Measurements from ENCODE around the gene OR2T2. TPM values are rescaled to one million over a fixed set of nuclear protein-coding genes. Genes with fewer than 3 reads are reported as not detected.
"Not testable (repeated sequence)": the region's sequence is repeated elsewhere in the genome, so short reads cannot be mapped to it uniquely, and the experiment has no call there.

OR2T2 gene
- total and polyA plus RNA-seq, 9 of the 15 experiments (the other 6 are each of a cell fraction or from before 2014, with no cell fraction given): not detected

- DNase-seq (ENCODE audit: extremely low read depth in 1 of 4, low spot score in 3 of 4); in situ Hi-C loops (cut with MboI); H3K9me1 ChIP-seq (ENCODE audit: control insufficient read depth, insufficient read depth, low read length); H3K27me3 ChIP-seq (ENCODE audit: control insufficient read depth in 2 of 2, insufficient read depth in 2 of 2, low read length in 2 of 2); H4K20me1 ChIP-seq (replicated peaks; ENCODE audit: control insufficient read depth, insufficient read depth, low read length); FAIRE-seq; BruUV-seq (replicated peaks); H3K4me2 ChIP-seq (ENCODE audit: insufficient read depth, low read length); H3K79me2 ChIP-seq (ENCODE audit: control insufficient read depth, insufficient read depth, low read length); H3K4me1 ChIP-seq (replicated peaks in 1 of 2; ENCODE audit: control insufficient read depth in 2 of 2, insufficient read depth in 2 of 2, low read length in 2 of 2); H3K27ac ChIP-seq (ENCODE audit: extremely low read depth, low read depth, low read length); H3K4me3 ChIP-seq; H3K9ac ChIP-seq (ENCODE audit: insufficient read depth in 1 of 2, low read depth in 2 of 2, low read length in 2 of 2); H3K36me3 ChIP-seq (ENCODE audit: control insufficient read depth, insufficient read depth, low read length); intact Hi-C loops (cut with micrococcal nuclease); CTCF ChIA-PET (ENCODE audit: low intra/inter-chr PET ratio); H3K9me3 ChIP-seq (replicated peaks; ENCODE audit: control insufficient read depth, insufficient read depth, low read depth, low read length); ATAC-seq; H2AFZ ChIP-seq (ENCODE audit: low read depth, low read length); POLR2A ChIA-PET: not testable (repeated sequence)
- 0% methylated on average over 3 of the region's 3 CpGs for WGBS (ENCODE audit: insufficient coverage, low coverage, missing lambda C conversion rate)
Observed at GRCh38 chr1:248428192-248428533, 17.3 kb upstream of the OR2T2 start.

DNA sequence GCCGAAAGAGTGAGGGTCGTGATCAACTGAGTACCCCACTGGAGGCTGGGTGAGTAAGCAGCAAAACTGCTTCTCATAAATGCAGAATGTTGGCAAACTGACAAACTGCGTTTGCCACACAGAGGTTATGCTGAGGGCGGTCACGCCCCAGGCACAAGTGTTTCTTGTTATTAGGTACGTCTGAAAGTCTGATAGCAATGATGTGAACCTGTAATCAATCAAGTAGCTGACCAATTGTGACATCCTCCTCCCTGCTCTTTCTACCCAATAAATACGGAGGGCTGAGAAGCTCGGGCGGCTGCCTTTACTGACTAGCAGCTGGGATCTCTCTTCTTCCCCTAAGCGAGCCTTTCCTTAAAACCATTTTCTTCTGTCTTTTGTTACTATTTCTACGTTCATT, 13.8 kb upstream of the OR2T2 start:
- POLR2A ChIA-PET; H2AFZ ChIP-seq (ENCODE audit: low read depth, low read length); H3K79me2 ChIP-seq (ENCODE audit: control insufficient read depth, insufficient read depth, low read length); H3K4me1 ChIP-seq (replicated peaks in 1 of 2; ENCODE audit: control insufficient read depth in 2 of 2, insufficient read depth in 2 of 2, low read length in 2 of 2); H3K27ac ChIP-seq (ENCODE audit: extremely low read depth, low read depth, low read length); H3K9me3 ChIP-seq (replicated peaks; ENCODE audit: control insufficient read depth, insufficient read depth, low read depth, low read length); H3K27me3 ChIP-seq (ENCODE audit: control insufficient read depth in 2 of 2, insufficient read depth in 2 of 2, low read length in 2 of 2); DNase-seq (ENCODE audit: extremely low read depth in 1 of 4, low spot score in 3 of 4); ATAC-seq; H3K4me3 ChIP-seq; H3K4me2 ChIP-seq (ENCODE audit: insufficient read depth, low read length); BruUV-seq (replicated peaks); FAIRE-seq; H4K20me1 ChIP-seq (replicated peaks; ENCODE audit: control insufficient read depth, insufficient read depth, low read length); CTCF ChIA-PET (ENCODE audit: low intra/inter-chr PET ratio); H3K9me1 ChIP-seq (ENCODE audit: control insufficient read depth, insufficient read depth, low read length); H3K36me3 ChIP-seq (ENCODE audit: control insufficient read depth, insufficient read depth, low read length); in situ Hi-C loops (cut with MboI); intact Hi-C loops (cut with micrococcal nuclease); H3K9ac ChIP-seq (ENCODE audit: insufficient read depth in 1 of 2, low read depth in 2 of 2, low read length in 2 of 2): not testable (repeated sequence)
- 1% methylated on average over 10 of the region's 11 CpGs for WGBS (ENCODE audit: insufficient coverage, low coverage, missing lambda C conversion rate)

GRCh38 chr1:248432201-248432600, 13.2 kb upstream of the OR2T2 start:
- in situ Hi-C loops (cut with MboI); H3K9me1 ChIP-seq (ENCODE audit: control insufficient read depth, insufficient read depth, low read length); BruUV-seq (replicated peaks); H3K79me2 ChIP-seq (ENCODE audit: control insufficient read depth, insufficient read depth, low read length); DNase-seq (ENCODE audit: extremely low read depth in 1 of 4, low spot score in 3 of 4); H3K27me3 ChIP-seq (ENCODE audit: control insufficient read depth in 2 of 2, insufficient read depth in 2 of 2, low read length in 2 of 2); POLR2A ChIA-PET; intact Hi-C loops (cut with micrococcal nuclease); H3K9me3 ChIP-seq (replicated peaks; ENCODE audit: control insufficient read depth, insufficient read depth, low read depth, low read length); H3K9ac ChIP-seq (ENCODE audit: insufficient read depth in 1 of 2, low read depth in 2 of 2, low read length in 2 of 2); CTCF ChIA-PET (ENCODE audit: low intra/inter-chr PET ratio); H3K4me2 ChIP-seq (ENCODE audit: insufficient read depth, low read length); H3K4me1 ChIP-seq (replicated peaks in 1 of 2; ENCODE audit: control insufficient read depth in 2 of 2, insufficient read depth in 2 of 2, low read length in 2 of 2); H3K4me3 ChIP-seq; H3K27ac ChIP-seq (ENCODE audit: extremely low read depth, low read depth, low read length); H4K20me1 ChIP-seq (replicated peaks; ENCODE audit: control insufficient read depth, insufficient read depth, low read length); H3K36me3 ChIP-seq (ENCODE audit: control insufficient read depth, insufficient read depth, low read length); H2AFZ ChIP-seq (ENCODE audit: low read depth, low read length); FAIRE-seq; ATAC-seq: not testable (repeated sequence)
- WGBS (ENCODE audit: insufficient coverage, low coverage, missing lambda C conversion rate): 0% methylated on average over 3 of the region's 4 CpGs

- H4K20me1 ChIP-seq (replicated peaks; ENCODE audit: control insufficient read depth, insufficient read depth, low read length); BruUV-seq (replicated peaks); H2AFZ ChIP-seq (ENCODE audit: low read depth, low read length); POLR2A ChIA-PET; H3K4me1 ChIP-seq (replicated peaks in 1 of 2; ENCODE audit: control insufficient read depth in 2 of 2, insufficient read depth in 2 of 2, low read length in 2 of 2); H3K79me2 ChIP-seq (ENCODE audit: control insufficient read depth, insufficient read depth, low read length); H3K4me3 ChIP-seq; FAIRE-seq; H3K36me3 ChIP-seq (ENCODE audit: control insufficient read depth, insufficient read depth, low read length); H3K9ac ChIP-seq (ENCODE audit: insufficient read depth in 1 of 2, low read depth in 2 of 2, low read length in 2 of 2); in situ Hi-C loops (cut with MboI); CTCF ChIA-PET (ENCODE audit: low intra/inter-chr PET ratio); H3K9me3 ChIP-seq (replicated peaks; ENCODE audit: control insufficient read depth, insufficient read depth, low read depth, low read length); H3K9me1 ChIP-seq (ENCODE audit: control insufficient read depth, insufficient read depth, low read length); H3K4me2 ChIP-seq (ENCODE audit: insufficient read depth, low read length); H3K27ac ChIP-seq (ENCODE audit: extremely low read depth, low read depth, low read length); DNase-seq (ENCODE audit: extremely low read depth in 1 of 4, low spot score in 3 of 4); ATAC-seq; intact Hi-C loops (cut with micrococcal nuclease); H3K27me3 ChIP-seq (ENCODE audit: control insufficient read depth in 2 of 2, insufficient read depth in 2 of 2, low read length in 2 of 2): not testable (repeated sequence)
- WGBS (ENCODE audit: insufficient coverage, low coverage, missing lambda C conversion rate): 3% methylated on average over 21 of the region's 38 CpGs
Observed at GRCh38 chr1:248433811-248434415, 11.5 kb upstream of the OR2T2 start.

All from K562 (cell line).